GM12878 (cell line): Measurements from ENCODE around the gene MAP4. TPM values are rescaled to one million over a fixed set of nuclear protein-coding genes. Genes with fewer than 3 reads are reported as not detected.

Source experiments
- KLF5 ChIP-seq: fragments of 450-650 bp; IDR thresholded peaks from 2 replicates; pipeline ENCODE4 v1.6.1; 2014; ENCODE audit warnings: mild to moderate bottlenecking; ENCODE audit not compliant: partially characterized antibody
- NR2C2 ChIP-seq: IDR thresholded peaks from 2 replicates; pipeline ENCODE4 v1.6.1; 2011; ENCODE audit warnings: borderline replicate concordance, low read depth; ENCODE audit not compliant: control insufficient read depth, insufficient read length
- SKIL ChIP-seq: fragments of 450-650 bp; IDR thresholded peaks from 2 replicates; pipeline ENCODE4 v1.6.1; 2017; ENCODE audit warnings: mild to moderate bottlenecking, low read depth, inconsistent platforms; ENCODE audit not compliant: poor library complexity, severe bottlenecking
- STAT1 ChIP-seq: fragments of 450-650 bp; conservative IDR thresholded peaks from 2 replicates; pipeline ENCODE4 v1.6.1; 2014; ENCODE audit warnings: antibody characterized with exemption, mild to moderate bottlenecking
- SUZ12 ChIP-seq: fragments of 200-600 bp; sonication (generic); IDR thresholded peaks from one replicate; pipeline ENCODE4 v1.6.1; 2018; ENCODE audit warnings: antibody characterized with exemption, mild to moderate bottlenecking; ENCODE audit not compliant: unreplicated experiment
- ZNF592 ChIP-seq: fragments of 450-650 bp; IDR thresholded peaks from 2 replicates; pipeline ENCODE4 v1.6.1; 2017; ENCODE audit warnings: mild to moderate bottlenecking, moderate library complexity
- polyA plus RNA-seq, 11 experiments: library from polyadenylated mRNA; depleted of rRNA in 4 of 11; unstranded in 6 of 11; stranded (reverse) in 5 of 11; fragments of >200 nt; fragmentation: Nextera tagmentation in 4 of 11; fragmentation: Illumina TruSeq in 1 of 11; extraction: Ambion mirVana in 4 of 11; extraction: Trizol in 1 of 11; gene quantifications; 1 replicate in 1 of 11; 2 replicates in 10 of 11; pipeline versions ENCODE4 v1.2.1 to v1.2.3, GENCODE V29; 2011 to 2016; ENCODE audit warnings: inconsistent platforms in 2 of 11, missing spikeins in 2 of 11, low read depth in 1 of 11
- total RNA-seq, 4 experiments: library from RNA; depleted of rRNA in 3 of 4; stranded (reverse); fragments of >200 nt in 3 of 4; fragmentation: Illumina TruSeq in 1 of 4; extraction: Trizol in 1 of 4; gene quantifications; 2 replicates each; pipeline versions ENCODE4 v1.2.1 to v1.2.3, GENCODE V29; 2013 to 2021

Gene MAP4
- total and polyA plus RNA-seq, 10 of the 15 experiments (the other 5 are each of a cell fraction or from before 2014, with no cell fraction given): 22.2 to 145 (median 47.2) TPM

GRCh38 chr3:47901280-47901833 lies 114.9 kb downstream of the MAP4 start (continued):
- TF ChIP-seq SKIL (no peak), ZNF592 (no peak), SUZ12 (no peak), NR2C2 (no peak), STAT1 (no peak), KLF5 (no peak)
- TF ChIP-seq, all 136 proteins: peak for 0
